ENCODE measurements around the gene MYL12B. TPM values are rescaled to one million over a fixed set of nuclear protein-coding genes. Genes with fewer than 3 reads are reported as not detected.
"Not testable (repeated sequence)": the region's sequence is repeated elsewhere in the genome, so short reads cannot be mapped to it uniquely, and the experiment has no call there.

Gene MYL12B
- total RNA-seq, 1 experiment from 2014 or later: 383 TPM

GRCh38 chr18:3305933-3306332 lies 44.0 kb downstream of the MYL12B start:
- H3K4me2 ChIP-seq: no peak overlapping the region
- H3K9me2 ChIP-seq (ENCODE audit: insufficient read depth): no peaks in the 10 kb centered on the region; the same call in 1 of the 2 replicates
- BruUV-seq (replicated peaks): no TSS peak
- H4K20me1 ChIP-seq (ENCODE audit: insufficient read depth): no peaks in the 10 kb centered on the region
- intact Hi-C loops (cut with micrococcal nuclease; ENCODE audit: unreplicated experiment): no loop called here
- H3K27ac ChIP-seq: no peak overlapping the region
- no peak overlapping the region for H2AFZ ChIP-seq
- DNase-seq: no peak
- no peaks in the 10 kb centered on the region for H3K4me1 ChIP-seq (replicated peaks; ENCODE audit: insufficient read depth)
- no peaks in the 10 kb centered on the region for H3F3A ChIP-seq (ENCODE audit: insufficient read depth, low read depth)
- no peak overlapping the region for H3K4me3 ChIP-seq
- H3K9me3 ChIP-seq (ENCODE audit: insufficient read depth, low read depth): no peaks in the 10 kb centered on the region
- ChIA-PET CTCF (no interaction called here), POLR2A (ENCODE audit: unreplicated experiment) (no interaction called here)
- TF ChIP-seq EZH2 (IDR thresholded peaks at IDR 0.05; ENCODE audit: low read depth): no peak
- TF ChIP-seq CTCF (conservative IDR thresholded peaks at IDR 0.05): no peak
- H3K27me3 ChIP-seq (ENCODE audit: insufficient read depth, low read depth): no peaks in the 10 kb centered on the region
- no peaks in the 10 kb centered on the region for H3K36me3 ChIP-seq (ENCODE audit: low read depth)
- H3K79me2 ChIP-seq (ENCODE audit: low read depth): no peaks in the 10 kb centered on the region

DNA sequence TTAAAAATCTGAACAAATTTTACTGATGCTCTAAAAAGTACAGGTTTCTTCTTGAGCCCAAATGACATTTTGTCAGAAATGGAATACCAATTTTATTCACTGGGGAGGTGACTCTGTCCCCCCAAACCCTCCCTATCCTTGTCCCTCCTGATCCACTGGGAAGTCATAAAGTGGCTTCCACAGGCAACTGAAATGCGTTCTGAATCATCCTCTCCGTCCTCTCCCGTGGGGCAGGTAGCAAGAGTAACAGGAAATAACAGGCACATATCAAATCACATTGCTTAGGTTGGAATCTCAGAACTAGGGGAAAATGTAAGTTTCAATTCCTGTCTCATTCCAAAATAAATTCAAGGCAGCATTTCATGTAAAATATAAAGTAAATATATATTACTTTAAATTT lies 44.5 kb downstream of the MYL12B start:
- no peak overlapping the region for H3K4me3 ChIP-seq
- no TSS peak for BruUV-seq (replicated peaks)
- no peaks in the 10 kb centered on the region for H3F3A ChIP-seq (ENCODE audit: insufficient read depth, low read depth)
- no peaks in the 10 kb centered on the region for H3K4me1 ChIP-seq (replicated peaks; ENCODE audit: insufficient read depth)
- no peaks in the 10 kb centered on the region for H3K9me3 ChIP-seq (ENCODE audit: insufficient read depth, low read depth)
- no peak for TF ChIP-seq CTCF (conservative IDR thresholded peaks at IDR 0.05)
- TF ChIP-seq EZH2 (IDR thresholded peaks at IDR 0.05; ENCODE audit: low read depth): no peak
- no peaks in the 10 kb centered on the region for H3K36me3 ChIP-seq (ENCODE audit: low read depth)
- H3K4me2 ChIP-seq: no peak overlapping the region
- CTCF ChIA-PET: no interaction called here
- POLR2A ChIA-PET (ENCODE audit: unreplicated experiment): interaction anchor here (0.9 kb wide), 1 partner anchor 288 kb away, joined by 11 read pairs; no protein-coding TSS in a partner anchor
- H2AFZ ChIP-seq: no peak overlapping the region
- no peaks in the 10 kb centered on the region for H3K27me3 ChIP-seq (ENCODE audit: insufficient read depth, low read depth)
- no peaks in the 10 kb centered on the region for H3K79me2 ChIP-seq (ENCODE audit: low read depth)
- no peak for DNase-seq
- intact Hi-C loops (cut with micrococcal nuclease; ENCODE audit: unreplicated experiment): no loop called here
- no peaks in the 10 kb centered on the region for H4K20me1 ChIP-seq (ENCODE audit: insufficient read depth)
- no peak overlapping the region for H3K27ac ChIP-seq
- no peaks in the 10 kb centered on the region; the same call in 1 of the 2 replicates for H3K9me2 ChIP-seq (ENCODE audit: insufficient read depth)

GRCh38 chr18:3313685-3314084 lies 51.8 kb downstream of the MYL12B start:
- Histone ChIP-seq H3K4me2 (no peak overlapping the region), H4K20me1 (ENCODE audit: insufficient read depth) (no peaks in the 10 kb centered on the region), H3F3A (ENCODE audit: insufficient read depth, low read depth) (0 out of 2 replicates have a peak, but pooled peaks cover 3% of the 10 kb centered on the region), H3K9me3 (ENCODE audit: insufficient read depth, low read depth) (no peaks in the 10 kb centered on the region), H3K4me1 (replicated peaks; ENCODE audit: insufficient read depth) (no peaks in the 10 kb centered on the region), H3K36me3 (ENCODE audit: low read depth) (no peaks in the 10 kb centered on the region), H3K9me2 (ENCODE audit: insufficient read depth) (no peaks in the 10 kb centered on the region; the same call in none of the 2 replicates), H3K79me2 (ENCODE audit: low read depth) (no peaks in the 10 kb centered on the region), H3K27ac (no peak overlapping the region), H3K4me3 (no peak overlapping the region), H3K27me3 (ENCODE audit: insufficient read depth, low read depth) (no peaks in the 10 kb centered on the region), H2AFZ (no peak overlapping the region)
- intact Hi-C loops (cut with micrococcal nuclease; ENCODE audit: unreplicated experiment): no loop called here
- no TSS peak for BruUV-seq (replicated peaks)
- DNase-seq: no peak
- ChIA-PET CTCF (no interaction called here), POLR2A (ENCODE audit: unreplicated experiment) (no interaction called here)
- no peak for TF ChIP-seq EZH2 (IDR thresholded peaks at IDR 0.05; ENCODE audit: low read depth)
- TF ChIP-seq CTCF (conservative IDR thresholded peaks at IDR 0.05): no peak

DNA sequence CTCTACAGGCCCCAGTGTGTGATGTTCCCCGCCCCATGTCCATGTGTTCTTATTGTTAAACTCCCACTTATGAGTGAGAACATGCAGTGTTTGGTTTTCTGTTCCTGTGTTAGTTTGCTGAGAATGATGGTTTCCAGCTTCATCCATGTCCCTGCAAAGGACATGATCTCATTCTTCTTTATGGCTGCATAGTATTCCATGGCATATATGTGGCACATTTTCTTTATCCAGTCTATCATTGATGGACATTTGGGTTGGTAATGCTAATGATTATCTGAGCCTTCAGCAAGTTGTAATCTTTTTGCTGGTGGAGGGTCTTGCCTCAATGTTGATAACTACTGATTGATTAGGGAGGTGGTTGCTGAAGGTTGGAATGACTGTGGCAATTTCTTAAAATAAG lies 53.4 kb downstream of the MYL12B start:
- H3K4me2 ChIP-seq; H3K27ac ChIP-seq; H3K9me2 ChIP-seq (ENCODE audit: insufficient read depth); H3K36me3 ChIP-seq (ENCODE audit: low read depth); H3K27me3 ChIP-seq (ENCODE audit: insufficient read depth, low read depth); H2AFZ ChIP-seq; intact Hi-C loops (cut with micrococcal nuclease; ENCODE audit: unreplicated experiment); H3K9me3 ChIP-seq (ENCODE audit: insufficient read depth, low read depth); DNase-seq; H3F3A ChIP-seq (ENCODE audit: insufficient read depth, low read depth); BruUV-seq (replicated peaks); H3K79me2 ChIP-seq (ENCODE audit: low read depth); H4K20me1 ChIP-seq (ENCODE audit: insufficient read depth); H3K4me1 ChIP-seq (replicated peaks; ENCODE audit: insufficient read depth); H3K4me3 ChIP-seq; CTCF ChIA-PET: not testable (repeated sequence)
- POLR2A ChIA-PET (ENCODE audit: unreplicated experiment): interaction anchor here (0.5 kb wide), 1 partner anchor 161 kb away, joined by 9 read pairs; no protein-coding TSS in a partner anchor

All from PC-9 (cell line).